B cell (primary cell): ENCODE data around the gene KCNK2.

Source experiments
- CTCF ChIP-seq: fragments of 200-600 bp; IDR thresholded peaks from one replicate; pipeline ENCODE4 v1.8.0; 2022; ENCODE audit warnings: antibody characterized with exemption, mild to moderate bottlenecking
- EZH2 ChIP-seq: IDR thresholded peaks from 2 replicates; pipeline ENCODE4 v1.6.1; 2012; ENCODE audit warnings: borderline replicate concordance, low read depth, mild to moderate bottlenecking, moderate library complexity, low read length; ENCODE audit not compliant: insufficient read depth, poor library complexity, severe bottlenecking

DNA sequence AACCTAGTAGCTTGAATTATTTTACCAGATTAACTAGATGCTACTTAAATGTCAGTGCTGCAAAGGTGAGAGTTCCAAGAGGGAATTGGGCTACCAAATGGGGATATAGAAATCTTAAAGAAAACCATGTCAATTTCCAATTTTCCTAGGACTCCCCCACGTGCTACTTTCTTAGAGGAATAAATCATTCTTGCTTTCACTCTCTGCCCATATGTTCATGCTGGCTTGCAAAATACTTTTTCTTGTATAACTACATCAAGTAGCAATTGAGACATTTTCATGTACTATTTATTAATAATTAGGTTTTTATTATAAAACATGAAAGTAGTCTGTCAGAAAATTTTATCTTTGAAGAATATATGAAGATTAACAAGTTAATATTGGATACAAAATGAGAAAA lies 11.8 kb downstream of the KCNK2 start:
- TF ChIP-seq CTCF (no peak), EZH2 (no peak)
